Lung (tissue), 12 donors: ENCODE results near the gene TGFBR3. TPM values are rescaled to one million over a fixed set of nuclear protein-coding genes. Genes with fewer than 3 reads are reported as not detected.

Source experiments
- ATAC-seq: fragments of 200-7000 bp; cut with Tn5 transposase; one replicate; pipeline ENCODE4 v1.9.1; 2020; ENCODE audit warnings: moderate number of reproducible peaks; ENCODE audit not compliant: insufficient read depth, low FRiP score
- DNase-seq, 3 donors: peaks; one replicate each; pipeline ENCODE4 v3.0.0-alpha.2; 2013 to 2017
- H3K27ac ChIP-seq, 2 donors: one replicate each; pipeline ENCODE4 v1.5.1; 2013; ENCODE audit warnings: mild to moderate bottlenecking in 2 of 2, moderate library complexity in 2 of 2, control low read depth in 1 of 2, inconsistent platforms in 1 of 2, low read depth in 1 of 2, low read length in 1 of 2
- H3K27me3 ChIP-seq, 3 donors: one replicate each; pipeline ENCODE4 v1.5.1; 2013; ENCODE audit warnings: low read length in 2 of 3; ENCODE audit not compliant: control insufficient read depth in 3 of 3, insufficient read depth in 3 of 3
- H3K36me3 ChIP-seq, 4 donors: one replicate each; pipeline ENCODE4 v1.5.1; 2013; ENCODE audit warnings: low read length in 4 of 4, mild to moderate bottlenecking in 1 of 4, moderate library complexity in 1 of 4; ENCODE audit not compliant: control insufficient read depth in 4 of 4, insufficient read depth in 4 of 4
- H3K4me1 ChIP-seq, 5 donors: one replicate each; pipeline ENCODE4 v1.5.1; 2013; ENCODE audit warnings: low read length in 5 of 5, mild to moderate bottlenecking in 2 of 5, moderate library complexity in 1 of 5; ENCODE audit not compliant: control insufficient read depth in 5 of 5, insufficient read depth in 5 of 5
- H3K4me3 ChIP-seq: one replicate; pipeline ENCODE4 v1.5.1; 2013; ENCODE audit warnings: mild to moderate bottlenecking, control low read depth, moderate library complexity
- H3K9ac ChIP-seq, 2 donors: one replicate each; pipeline ENCODE4 v1.5.1; 2013; ENCODE audit warnings: low read length in 2 of 2, control low read depth in 1 of 2; ENCODE audit not compliant: insufficient read depth in 1 of 2
- H3K9me3 ChIP-seq, 4 donors: one replicate each; pipeline ENCODE4 v1.5.1; 2013; ENCODE audit warnings: low read length in 3 of 4, mild to moderate bottlenecking in 1 of 4, moderate library complexity in 1 of 4; ENCODE audit not compliant: control insufficient read depth in 4 of 4, insufficient read depth in 3 of 4
- WGBS, 2 donors: extraction: QIAGEN DNeasy Blood & Tissue Kit; methylation state at CpG; one replicate each; pipeline ENCODE4 v1.1.7; 2013; 5-methylcytosine and 5-hydroxymethylcytosine counted together
- polyA plus RNA-seq, 2 donors: library from polyadenylated mRNA; stranded (reverse); fragments of 200-250 nt; gene quantifications; one replicate each; pipeline ENCODE4 v1.2.1, GENCODE V29; 2013
- total RNA-seq, 2 donors: library from RNA; depleted of rRNA in 1 of 2; stranded (reverse); fragments of >200 nt in 1 of 2; gene quantifications; one replicate each; pipeline ENCODE4 v1.2.1, GENCODE V29; 2014 to 2021
- TF ChIP-seq, protein P1 (sequence below): IDR thresholded peaks from 2 replicates; pipeline ENCODE4 v1.5.1; 2012; ENCODE audit warnings: mild to moderate bottlenecking; ENCODE audit errors: control extremely low read depth, extremely low read depth
- donor health status: control.
- donor health status: control.
- donor health status: Bipolar disorder and iron deficiency.
- donor health status: healthy.
- donor health status: DM: yes; HTN: yes; CAD: no.

Gene TGFBR3
- total and polyA plus RNA-seq, 4 donors, result 13.1 to 99.6 (median 26.5) TPM

DNA sequence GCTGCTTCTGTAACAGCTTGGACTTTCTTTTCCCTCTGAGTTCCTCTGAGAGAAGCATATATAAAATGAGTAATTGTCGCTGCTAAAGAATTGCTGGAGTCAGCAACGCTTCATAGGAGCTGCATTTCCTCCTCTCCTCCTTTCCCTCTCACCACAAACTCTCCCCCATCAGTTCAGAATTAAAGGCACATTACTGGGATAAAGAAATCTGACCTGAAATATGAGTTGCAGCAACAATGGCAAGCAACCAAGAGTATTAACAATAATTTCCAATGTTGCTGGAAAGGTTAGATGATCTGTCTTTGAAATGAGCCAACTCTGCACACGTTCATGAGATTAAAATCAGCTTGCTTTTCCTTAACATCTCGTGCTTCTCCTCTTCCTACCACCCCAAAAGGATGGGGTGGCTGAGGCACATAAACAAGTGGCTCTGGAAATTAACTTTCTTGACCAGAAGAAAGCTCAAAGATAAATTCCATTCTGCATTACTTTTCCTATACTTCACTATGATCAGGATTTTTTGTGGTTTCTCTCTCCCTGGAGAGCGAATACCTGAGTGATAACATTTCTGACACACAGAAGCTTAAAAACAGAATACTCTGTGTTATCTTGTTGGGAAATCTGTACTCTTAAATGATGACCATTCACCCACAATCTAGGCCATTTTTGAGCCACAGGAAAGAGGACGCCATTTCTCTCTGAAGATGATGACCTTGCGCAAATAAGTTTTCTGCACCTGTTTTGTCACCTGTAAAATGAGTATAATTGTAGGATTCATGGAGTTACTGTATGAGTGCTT lies 90.2 kb downstream of the TGFBR3 start:
- H3K9ac ChIP-seq, result peak overlapping the region in 1 of 2 donors; percentile 54
- ATAC-seq (no peak), DNase-seq (peak in 2 of 3 donors; percentile 80 to 87)
- H3K4me3 ChIP-seq, result no peak overlapping the region
- WGBS, 2 donors, result 73 to 74% methylated on average over 7 of the region's 7 CpGs
- peaks cover 15 to 53% (median 19%) of the 10 kb centered on the region in 5 donors for H3K4me1 ChIP-seq
- H3K27me3 ChIP-seq, result no peaks in the 10 kb centered on the region
- H3K36me3 ChIP-seq, result peaks cover 0 to 8% (median 3%) of the 10 kb centered on the region in 4 donors
- no peak overlapping the region for H3K27ac ChIP-seq
- TF ChIP-seq, protein P1, sequence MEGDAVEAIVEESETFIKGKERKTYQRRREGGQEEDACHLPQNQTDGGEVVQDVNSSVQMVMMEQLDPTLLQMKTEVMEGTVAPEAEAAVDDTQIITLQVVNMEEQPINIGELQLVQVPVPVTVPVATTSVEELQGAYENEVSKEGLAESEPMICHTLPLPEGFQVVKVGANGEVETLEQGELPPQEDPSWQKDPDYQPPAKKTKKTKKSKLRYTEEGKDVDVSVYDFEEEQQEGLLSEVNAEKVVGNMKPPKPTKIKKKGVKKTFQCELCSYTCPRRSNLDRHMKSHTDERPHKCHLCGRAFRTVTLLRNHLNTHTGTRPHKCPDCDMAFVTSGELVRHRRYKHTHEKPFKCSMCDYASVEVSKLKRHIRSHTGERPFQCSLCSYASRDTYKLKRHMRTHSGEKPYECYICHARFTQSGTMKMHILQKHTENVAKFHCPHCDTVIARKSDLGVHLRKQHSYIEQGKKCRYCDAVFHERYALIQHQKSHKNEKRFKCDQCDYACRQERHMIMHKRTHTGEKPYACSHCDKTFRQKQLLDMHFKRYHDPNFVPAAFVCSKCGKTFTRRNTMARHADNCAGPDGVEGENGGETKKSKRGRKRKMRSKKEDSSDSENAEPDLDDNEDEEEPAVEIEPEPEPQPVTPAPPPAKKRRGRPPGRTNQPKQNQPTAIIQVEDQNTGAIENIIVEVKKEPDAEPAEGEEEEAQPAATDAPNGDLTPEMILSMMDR, result no peak
- no peaks in the 10 kb centered on the region for H3K9me3 ChIP-seq

DNA sequence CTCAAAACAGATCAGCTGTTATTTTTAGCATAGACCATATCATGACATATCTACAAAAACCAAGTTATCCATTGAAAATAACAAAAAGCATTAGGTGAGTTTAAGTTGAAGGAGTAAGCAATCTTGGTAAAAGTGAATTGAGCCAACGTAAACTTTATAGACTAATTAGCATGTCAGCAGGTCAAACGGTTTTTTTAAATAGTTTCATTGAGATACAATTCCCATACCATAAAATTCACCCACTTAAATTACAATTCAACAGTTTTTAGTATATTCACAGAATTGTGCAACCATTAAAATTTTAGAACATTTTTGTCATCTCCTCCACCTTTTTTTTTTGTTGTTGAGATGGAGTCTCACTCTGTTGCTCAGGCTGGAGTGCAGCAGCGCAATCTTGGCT lies 92.1 kb downstream of the TGFBR3 start:
- Histone ChIP-seq H3K4me1 (peaks cover 17 to 66% (median 25%) of the 10 kb centered on the region in 5 donors), H3K4me3 (no peak overlapping the region), H3K27ac (no peak overlapping the region), H3K9me3 (no peaks in the 10 kb centered on the region), H3K36me3 (peaks cover 0 to 8% (median 3%) of the 10 kb centered on the region in 4 donors), H3K27me3 (no peaks in the 10 kb centered on the region), H3K9ac (no peak overlapping the region)
- TF ChIP-seq, protein P1, result no peak
- ATAC-seq, result no peak
- no peak for DNase-seq
- WGBS, 2 donors, result 91 to 97% methylated on average over 3 of the region's 3 CpGs

- WGBS, 2 donors, result 92 to 94% methylated on average over 5 of the region's 5 CpGs
- H3K4me1 ChIP-seq, result peaks cover 11 to 69% (median 26%) of the 10 kb centered on the region in 5 donors
- TF ChIP-seq, protein P1, result no peak
These were observed 92.8 kb downstream of the TGFBR3 start for GRCh38 chr1:91793189-91793588.

More at GRCh38 chr1:91793189-91793588, 92.8 kb downstream of the TGFBR3 start:
- Histone ChIP-seq H3K9ac (no peak overlapping the region), H3K27ac (no peak overlapping the region), H3K36me3 (peaks cover 0 to 8% (median 3%) of the 10 kb centered on the region in 4 donors), H3K4me3 (no peak overlapping the region), H3K27me3 (no peaks in the 10 kb centered on the region), H3K9me3 (no peaks in the 10 kb centered on the region)
- ATAC-seq, result no peak
- DNase-seq, result no peak
